ENCODE data around the gene SRCIN1.
"Not testable (repeated sequence)": the region's sequence is repeated elsewhere in the genome, so short reads cannot be mapped to it uniquely, and the experiment has no call there.

The SRCIN1 gene

GRCh38 chr17:38533866-38534497 is 71.8 kb downstream of the SRCIN1 start:
- in situ Hi-C loops (cut with MboI; ENCODE audit: low pct_unique_long_range_greater_than_20kb, low sequenced_read_pairs): no loop called here
- DNase-seq: no peak

DNA sequence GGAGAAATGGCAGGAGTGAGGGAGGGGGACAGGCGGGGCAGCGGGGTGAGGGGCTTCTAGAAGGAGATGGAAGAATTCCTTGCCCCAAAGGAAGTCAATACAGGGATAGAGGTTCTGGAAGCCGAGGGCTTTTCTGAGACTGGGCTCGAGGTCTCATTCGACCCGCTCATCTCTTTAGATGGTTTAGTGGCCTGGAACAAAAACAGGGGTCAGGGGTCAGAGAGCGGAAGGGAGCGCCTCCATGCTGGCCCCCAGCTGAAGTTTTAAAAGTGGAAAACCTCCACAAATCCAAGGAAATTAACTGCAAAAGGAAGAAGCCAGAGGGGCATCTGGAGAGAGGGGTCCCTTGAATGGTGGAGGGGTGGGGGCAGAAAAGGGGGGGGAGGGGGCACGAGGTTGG is 72.5 kb downstream of the SRCIN1 start:
- no peak for DNase-seq
- in situ Hi-C loops (cut with MboI; ENCODE audit: low pct_unique_long_range_greater_than_20kb, low sequenced_read_pairs): no loop called here

DNA sequence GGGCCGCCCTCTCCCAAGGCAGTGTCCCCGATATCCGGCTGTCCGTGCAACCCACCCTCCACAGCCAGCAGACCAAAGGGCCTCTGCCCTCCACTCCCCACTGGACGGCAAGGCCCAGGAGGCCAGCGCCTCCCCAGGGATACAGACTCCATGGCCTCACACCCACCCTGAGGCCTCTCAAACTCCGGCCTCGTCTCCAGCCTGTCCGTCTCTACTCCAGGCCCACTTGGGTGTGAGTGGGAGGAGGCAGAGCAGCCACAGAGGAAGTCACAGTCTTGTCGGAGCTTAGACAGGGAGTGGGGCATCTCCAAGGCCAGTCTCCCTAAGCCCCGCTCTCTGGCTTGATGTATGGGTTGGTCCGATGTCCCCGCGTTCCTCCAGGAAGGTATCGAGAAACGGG is 73.3 kb downstream of the SRCIN1 start:
- in situ Hi-C loops (cut with MboI; ENCODE audit: low pct_unique_long_range_greater_than_20kb, low sequenced_read_pairs): no loop called here
- no peak for DNase-seq

- in situ Hi-C loops (cut with MboI; ENCODE audit: low pct_unique_long_range_greater_than_20kb, low sequenced_read_pairs); DNase-seq: not testable (repeated sequence)
These were observed 74.0 kb downstream of the SRCIN1 start for GRCh38 chr17:38531761-38532160.

DNA sequence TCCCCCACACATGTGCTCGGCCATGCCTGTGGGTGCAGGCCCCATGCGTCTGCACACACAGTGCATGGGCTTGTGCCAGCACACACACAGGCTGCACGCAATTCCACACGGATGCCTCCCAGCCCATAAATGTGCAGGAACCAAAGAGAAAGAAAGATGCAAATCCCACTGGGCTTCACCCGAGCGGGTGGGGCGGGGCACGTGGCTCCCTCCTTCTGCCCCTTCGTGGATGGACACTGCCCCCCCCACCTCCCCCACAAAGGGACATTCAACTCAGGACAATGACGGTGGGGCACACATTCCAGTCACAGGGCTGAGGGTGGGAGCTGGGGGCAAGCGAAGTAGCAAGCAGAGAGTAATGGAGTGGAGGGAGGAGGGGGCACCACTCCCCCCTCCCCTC is 74.9 kb downstream of the SRCIN1 start:
- DNase-seq; in situ Hi-C loops (cut with MboI; ENCODE audit: low pct_unique_long_range_greater_than_20kb, low sequenced_read_pairs): not testable (repeated sequence)

DNA sequence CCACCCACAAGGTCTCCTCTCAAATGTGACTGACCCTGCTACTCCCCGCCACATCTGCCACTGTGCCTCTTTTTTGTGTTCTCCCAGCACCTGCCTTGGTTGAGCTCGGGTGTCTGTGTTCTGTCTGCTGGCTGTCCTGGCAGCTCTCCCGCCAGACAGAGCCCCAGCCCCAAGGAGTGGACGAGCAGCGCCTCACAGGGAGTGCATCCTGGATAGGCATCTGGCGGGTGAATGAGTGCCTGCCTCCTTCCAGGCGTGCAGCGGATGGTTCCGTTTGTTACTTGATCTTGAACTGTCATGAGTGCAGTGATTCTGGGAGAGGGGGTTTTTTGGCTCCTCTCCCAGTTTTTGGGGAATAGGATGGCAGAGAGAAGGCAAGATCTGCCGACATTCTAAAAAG is 77.6 kb downstream of the SRCIN1 start:
- in situ Hi-C loops (cut with MboI; ENCODE audit: low pct_unique_long_range_greater_than_20kb, low sequenced_read_pairs); DNase-seq: not testable (repeated sequence)

DNA sequence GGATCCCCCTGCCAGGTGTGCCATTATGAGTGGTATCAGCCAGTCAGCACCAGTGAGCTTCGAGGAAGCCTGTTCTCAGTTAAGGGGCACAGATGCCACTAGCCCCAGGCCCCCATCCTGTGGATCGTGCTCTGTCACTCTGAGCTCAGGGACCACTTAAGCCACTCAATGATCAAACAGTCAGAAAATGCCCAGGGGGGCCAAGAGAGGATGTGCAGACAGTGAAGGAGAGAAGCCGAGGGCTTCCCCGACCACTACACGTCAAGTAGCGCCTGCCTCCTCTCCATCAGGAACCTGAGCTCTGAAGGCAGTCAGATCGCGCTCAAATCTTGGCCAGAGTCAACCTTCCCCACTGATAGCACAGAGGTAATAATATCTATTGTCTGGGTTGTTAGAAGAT is 79.2 kb downstream of the SRCIN1 start:
- in situ Hi-C loops (cut with MboI; ENCODE audit: low pct_unique_long_range_greater_than_20kb, low sequenced_read_pairs); DNase-seq: not testable (repeated sequence)

DNA sequence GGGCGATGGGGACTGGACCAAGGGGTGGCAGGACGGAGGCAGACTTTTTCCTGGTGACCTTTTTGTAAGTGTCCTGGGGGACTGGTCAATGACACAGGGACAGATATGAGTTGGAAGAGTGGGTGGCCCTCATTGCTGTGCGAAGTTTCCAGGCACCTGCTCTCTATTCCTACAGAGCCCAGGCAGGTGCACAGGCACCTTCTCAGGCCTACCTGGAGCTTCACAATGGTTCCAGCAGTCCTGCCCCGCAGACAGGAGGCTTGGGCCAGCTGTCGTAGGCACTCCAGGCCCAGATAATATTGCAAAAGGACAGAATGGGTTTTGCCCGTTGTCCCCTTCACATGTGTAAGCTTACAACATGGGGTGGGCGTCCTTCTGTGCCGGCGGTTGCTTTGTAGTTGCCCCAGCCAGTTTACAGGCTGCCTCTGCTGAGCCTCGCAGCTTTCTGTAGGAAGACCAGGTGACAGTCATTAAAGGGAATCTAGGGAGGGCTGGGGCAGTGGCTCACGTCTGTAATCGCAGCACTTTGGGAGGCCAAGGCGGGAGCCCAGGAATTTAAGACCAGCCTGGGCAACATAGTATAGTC is 93.2 kb downstream of the SRCIN1 start:
- in situ Hi-C loops (cut with MboI; ENCODE audit: low pct_unique_long_range_greater_than_20kb, low sequenced_read_pairs): no loop called here
- no peak for DNase-seq

DNA sequence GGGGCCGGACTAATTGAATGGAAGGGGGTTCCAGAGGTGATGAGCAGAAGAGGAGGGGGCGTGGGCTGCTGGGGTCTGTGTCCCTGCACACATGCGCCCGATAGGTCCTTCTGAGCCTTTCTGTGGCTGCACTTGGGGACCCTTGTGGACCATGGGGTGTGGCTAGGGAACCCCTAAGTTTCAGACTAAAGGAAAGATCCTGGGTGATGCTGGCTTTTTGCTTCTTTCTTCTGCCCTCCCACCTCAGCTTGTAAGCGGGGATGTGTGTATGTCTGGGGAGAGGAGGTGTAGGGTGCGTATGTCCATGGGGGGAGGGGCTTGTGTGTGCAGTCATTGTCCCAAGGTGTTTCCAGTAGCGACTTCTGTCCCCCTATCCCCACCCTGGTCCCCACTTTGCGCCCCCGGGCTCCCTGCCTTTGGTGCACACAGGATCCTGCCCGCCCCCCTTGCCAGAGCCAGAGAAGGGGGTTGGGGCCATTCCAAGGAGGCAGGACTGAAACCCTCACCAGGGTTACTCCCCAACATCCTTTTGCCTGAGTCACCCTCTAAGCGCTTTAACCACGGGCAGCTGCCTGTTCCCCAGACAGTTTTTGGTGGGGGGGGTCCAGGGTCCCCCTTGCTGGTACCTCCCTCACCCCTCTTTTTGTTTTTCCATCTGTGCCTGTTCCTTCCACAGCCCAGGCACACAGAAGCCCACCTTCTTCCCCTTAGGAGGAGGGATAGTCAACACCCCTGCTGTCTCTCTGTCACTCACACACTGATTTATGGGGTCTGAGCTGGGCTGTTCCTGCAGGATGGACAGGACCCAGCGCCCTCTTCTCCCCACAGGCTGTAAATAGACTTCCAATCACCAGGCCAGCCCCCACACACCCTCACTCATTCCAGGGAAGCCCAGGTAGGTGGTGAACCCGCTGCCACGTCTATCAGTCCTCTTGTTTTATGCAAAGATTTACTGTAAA is 94.3 kb downstream of the SRCIN1 start:
- no peak for DNase-seq
- in situ Hi-C loops (cut with MboI; ENCODE audit: low pct_unique_long_range_greater_than_20kb, low sequenced_read_pairs): no loop called here

DNA sequence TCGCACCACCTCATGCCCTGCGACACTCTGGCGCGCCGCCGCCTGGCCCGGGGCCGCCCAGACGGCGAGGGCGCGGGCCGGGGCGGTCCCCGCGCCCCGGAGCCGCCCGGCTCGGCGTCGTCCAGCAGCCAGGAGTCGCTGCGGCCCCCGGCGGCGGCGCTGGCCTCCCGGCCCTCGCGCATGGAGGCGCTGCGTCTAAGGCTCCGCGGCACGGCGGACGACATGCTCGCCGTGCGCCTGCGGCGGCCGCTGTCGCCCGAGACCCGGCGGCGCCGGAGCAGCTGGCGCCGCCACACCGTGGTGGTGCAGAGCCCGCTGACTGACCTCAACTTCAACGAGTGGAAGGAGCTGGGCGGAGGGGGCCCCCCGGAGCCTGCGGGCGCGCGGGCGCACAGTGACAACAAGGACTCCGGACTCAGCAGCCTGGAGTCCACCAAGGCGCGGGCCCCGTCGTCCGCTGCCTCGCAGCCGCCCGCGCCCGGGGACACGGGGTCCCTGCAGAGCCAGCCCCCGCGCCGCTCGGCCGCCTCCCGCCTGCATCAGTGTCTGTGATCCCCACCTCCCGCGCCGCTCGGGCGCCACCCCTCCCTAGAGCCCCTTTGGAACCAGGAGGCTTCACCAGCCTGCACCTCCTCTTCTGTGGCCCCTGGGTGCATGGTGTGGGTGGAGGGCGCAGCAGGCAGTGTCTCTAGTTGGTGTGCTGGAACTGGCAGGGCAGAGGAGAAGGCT is 95.2 kb downstream of the SRCIN1 start:
- DNase-seq: no peak
- in situ Hi-C loops (cut with MboI; ENCODE audit: low pct_unique_long_range_greater_than_20kb, low sequenced_read_pairs): no loop called here

- DNase-seq: no peak
- in situ Hi-C loops (cut with MboI; ENCODE audit: low pct_unique_long_range_greater_than_20kb, low sequenced_read_pairs): no loop called here
These were observed 95.9 kb downstream of the SRCIN1 start for GRCh38 chr17:38509772-38510420.

- in situ Hi-C loops (cut with MboI; ENCODE audit: low pct_unique_long_range_greater_than_20kb, low sequenced_read_pairs): no loop called here
- DNase-seq: peak; percentile 27
These were observed 96.6 kb downstream of the SRCIN1 start for GRCh38 chr17:38508954-38509771.

GRCh38 chr17:38508570-38508950 is 97.2 kb downstream of the SRCIN1 start:
- in situ Hi-C loops (cut with MboI; ENCODE audit: low pct_unique_long_range_greater_than_20kb, low sequenced_read_pairs): no loop called here
- no peak for DNase-seq

GRCh38 chr17:38507921-38508569 is 97.7 kb downstream of the SRCIN1 start:
- in situ Hi-C loops (cut with MboI; ENCODE audit: low pct_unique_long_range_greater_than_20kb, low sequenced_read_pairs): no loop called here
- DNase-seq: no peak

DNA sequence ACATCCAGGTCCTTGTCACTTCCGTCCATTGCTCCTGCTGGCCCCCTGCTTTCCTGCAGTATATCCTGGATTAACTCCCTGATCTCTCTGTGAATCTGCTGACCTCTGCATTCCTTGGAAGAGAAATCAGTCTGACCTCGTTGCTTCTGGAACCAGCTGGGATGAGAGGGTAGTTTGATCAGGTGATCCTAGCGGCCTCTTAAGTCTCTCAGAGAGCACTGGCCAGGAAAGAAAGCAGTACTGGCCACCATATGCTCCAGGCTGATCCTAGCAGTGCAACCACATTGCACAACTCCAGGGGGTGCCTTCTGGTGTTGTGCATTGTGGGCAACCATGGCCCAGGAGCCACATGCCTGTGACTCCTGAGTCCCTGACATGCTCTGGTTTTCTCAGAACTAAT is 98.3 kb downstream of the SRCIN1 start:
- DNase-seq: no peak
- in situ Hi-C loops (cut with MboI; ENCODE audit: low pct_unique_long_range_greater_than_20kb, low sequenced_read_pairs): no loop called here

- DNase-seq: no peak
- in situ Hi-C loops (cut with MboI; ENCODE audit: low pct_unique_long_range_greater_than_20kb, low sequenced_read_pairs): no loop called here
These were observed 101.5 kb downstream of the SRCIN1 start for GRCh38 chr17:38504216-38504615.

GRCh38 chr17:38503286-38503913 is 102.4 kb downstream of the SRCIN1 start:
- in situ Hi-C loops (cut with MboI; ENCODE audit: low pct_unique_long_range_greater_than_20kb, low sequenced_read_pairs): not testable (repeated sequence)

More at GRCh38 chr17:38503286-38503913, 102.4 kb downstream of the SRCIN1 start:
- not testable (repeated sequence) for DNase-seq
